PC-9 (cell line): ENCODE results near the gene PARP12.

Experiments
- CTCF ChIP-seq: fragments of 200-600 bp; sonication (generic); conservative IDR thresholded peaks from 2 replicates; pipeline ENCODE4 v1.6.1; 2017; ENCODE audit warnings: mixed run types, antibody characterized with exemption, mild to moderate bottlenecking, moderate library complexity
- EZH2 ChIP-seq: fragments of 200-600 bp; sonication (generic); IDR thresholded peaks from 2 replicates; pipeline ENCODE4 v1.8.0; 2017; ENCODE audit warnings: antibody characterized with exemption, low read depth

GRCh38 chr7:139976838-139977656 lies 85.7 kb downstream of the PARP12 start:
- no peak for TF ChIP-seq EZH2
- TF ChIP-seq CTCF: no peak
